Panc1 (cell line): ENCODE measurements around the gene FARP1.

ENCODE experiments used
- SIN3A ChIP-seq: IDR thresholded peaks from 2 replicates; pipeline ENCODE4 v1.6.1; 2012; ENCODE audit warnings: low read depth, mild to moderate bottlenecking, low read length, moderate library complexity, borderline replicate concordance; ENCODE audit not compliant: insufficient read depth
- TCF7L2 ChIP-seq: IDR thresholded peaks from 2 replicates; pipeline ENCODE4 v1.6.1; 2011; ENCODE audit warnings: mild to moderate bottlenecking, low read depth, low read length, inconsistent platforms
- TF ChIP-seq, protein P1 (sequence below): fragments of 450-650 bp; IDR thresholded peaks from 2 replicates; pipeline ENCODE4 v1.5.1; 2017; ENCODE audit warnings: mild to moderate bottlenecking
- TF ChIP-seq, protein P2 (sequence below), 2 experiments: IDR thresholded peaks; 2 replicates each; pipeline ENCODE4 v1.6.1; 2011 to 2012; ENCODE audit warnings: low read depth in 2 of 2, control low read depth in 1 of 2, low read length in 1 of 2, mild to moderate bottlenecking in 1 of 2, moderate library complexity in 1 of 2; ENCODE audit not compliant: insufficient read depth in 1 of 2

DNA sequence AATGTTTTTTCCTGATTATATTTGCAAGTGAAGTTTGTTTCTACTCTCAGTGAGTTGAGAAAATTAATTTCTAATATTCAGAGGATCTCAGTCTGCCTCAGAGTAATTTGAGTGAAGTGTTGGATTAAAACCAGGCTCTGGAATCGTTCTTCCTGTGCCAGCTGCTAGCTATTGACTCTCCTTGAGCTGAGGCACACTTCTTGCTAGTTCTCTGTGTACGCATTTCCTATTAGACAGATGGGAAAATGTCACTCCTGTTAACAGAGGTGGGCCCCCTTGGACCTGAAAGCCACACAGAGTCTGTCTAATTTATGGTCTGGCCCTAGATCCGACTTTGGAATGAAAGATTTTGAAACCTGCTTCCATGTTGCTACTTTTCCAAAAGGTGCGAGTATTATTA lies 141.8 kb downstream of the FARP1 start:
- TF ChIP-seq, protein P1, sequence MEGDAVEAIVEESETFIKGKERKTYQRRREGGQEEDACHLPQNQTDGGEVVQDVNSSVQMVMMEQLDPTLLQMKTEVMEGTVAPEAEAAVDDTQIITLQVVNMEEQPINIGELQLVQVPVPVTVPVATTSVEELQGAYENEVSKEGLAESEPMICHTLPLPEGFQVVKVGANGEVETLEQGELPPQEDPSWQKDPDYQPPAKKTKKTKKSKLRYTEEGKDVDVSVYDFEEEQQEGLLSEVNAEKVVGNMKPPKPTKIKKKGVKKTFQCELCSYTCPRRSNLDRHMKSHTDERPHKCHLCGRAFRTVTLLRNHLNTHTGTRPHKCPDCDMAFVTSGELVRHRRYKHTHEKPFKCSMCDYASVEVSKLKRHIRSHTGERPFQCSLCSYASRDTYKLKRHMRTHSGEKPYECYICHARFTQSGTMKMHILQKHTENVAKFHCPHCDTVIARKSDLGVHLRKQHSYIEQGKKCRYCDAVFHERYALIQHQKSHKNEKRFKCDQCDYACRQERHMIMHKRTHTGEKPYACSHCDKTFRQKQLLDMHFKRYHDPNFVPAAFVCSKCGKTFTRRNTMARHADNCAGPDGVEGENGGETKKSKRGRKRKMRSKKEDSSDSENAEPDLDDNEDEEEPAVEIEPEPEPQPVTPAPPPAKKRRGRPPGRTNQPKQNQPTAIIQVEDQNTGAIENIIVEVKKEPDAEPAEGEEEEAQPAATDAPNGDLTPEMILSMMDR, result no peak
- TF ChIP-seq, protein P2, sequence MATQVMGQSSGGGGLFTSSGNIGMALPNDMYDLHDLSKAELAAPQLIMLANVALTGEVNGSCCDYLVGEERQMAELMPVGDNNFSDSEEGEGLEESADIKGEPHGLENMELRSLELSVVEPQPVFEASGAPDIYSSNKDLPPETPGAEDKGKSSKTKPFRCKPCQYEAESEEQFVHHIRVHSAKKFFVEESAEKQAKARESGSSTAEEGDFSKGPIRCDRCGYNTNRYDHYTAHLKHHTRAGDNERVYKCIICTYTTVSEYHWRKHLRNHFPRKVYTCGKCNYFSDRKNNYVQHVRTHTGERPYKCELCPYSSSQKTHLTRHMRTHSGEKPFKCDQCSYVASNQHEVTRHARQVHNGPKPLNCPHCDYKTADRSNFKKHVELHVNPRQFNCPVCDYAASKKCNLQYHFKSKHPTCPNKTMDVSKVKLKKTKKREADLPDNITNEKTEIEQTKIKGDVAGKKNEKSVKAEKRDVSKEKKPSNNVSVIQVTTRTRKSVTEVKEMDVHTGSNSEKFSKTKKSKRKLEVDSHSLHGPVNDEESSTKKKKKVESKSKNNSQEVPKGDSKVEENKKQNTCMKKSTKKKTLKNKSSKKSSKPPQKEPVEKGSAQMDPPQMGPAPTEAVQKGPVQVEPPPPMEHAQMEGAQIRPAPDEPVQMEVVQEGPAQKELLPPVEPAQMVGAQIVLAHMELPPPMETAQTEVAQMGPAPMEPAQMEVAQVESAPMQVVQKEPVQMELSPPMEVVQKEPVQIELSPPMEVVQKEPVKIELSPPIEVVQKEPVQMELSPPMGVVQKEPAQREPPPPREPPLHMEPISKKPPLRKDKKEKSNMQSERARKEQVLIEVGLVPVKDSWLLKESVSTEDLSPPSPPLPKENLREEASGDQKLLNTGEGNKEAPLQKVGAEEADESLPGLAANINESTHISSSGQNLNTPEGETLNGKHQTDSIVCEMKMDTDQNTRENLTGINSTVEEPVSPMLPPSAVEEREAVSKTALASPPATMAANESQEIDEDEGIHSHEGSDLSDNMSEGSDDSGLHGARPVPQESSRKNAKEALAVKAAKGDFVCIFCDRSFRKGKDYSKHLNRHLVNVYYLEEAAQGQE (IDR thresholded peaks at IDR 0.05; ENCODE audit: insufficient read depth in 1 of 2, low read depth in 2 of 2, low read length in 1 of 2), result no peak
- TF ChIP-seq TCF7L2 (no peak), SIN3A (no peak)
